Fibroblast of lung (primary cell): ENCODE data around the gene MTR.

Source experiments
- EZH2 ChIP-seq: IDR thresholded peaks from 2 replicates; pipeline ENCODE4 v1.5.1; 2012; ENCODE audit warnings: low read length, control low read depth, mild to moderate bottlenecking; ENCODE audit errors: missing control alignments
- TF ChIP-seq, protein P1 (sequence below), 2 donors: IDR thresholded peaks in 1 of 2; conservative IDR thresholded peaks in 1 of 2; 1 replicate in 1 of 2; 2 replicates in 1 of 2; pipeline ENCODE4 v1.5.1; 2011 to 2012; ENCODE audit warnings: low read length in 2 of 2, control low read depth in 1 of 2, inconsistent platforms in 1 of 2, low read depth in 1 of 2, mild to moderate bottlenecking in 1 of 2

DNA sequence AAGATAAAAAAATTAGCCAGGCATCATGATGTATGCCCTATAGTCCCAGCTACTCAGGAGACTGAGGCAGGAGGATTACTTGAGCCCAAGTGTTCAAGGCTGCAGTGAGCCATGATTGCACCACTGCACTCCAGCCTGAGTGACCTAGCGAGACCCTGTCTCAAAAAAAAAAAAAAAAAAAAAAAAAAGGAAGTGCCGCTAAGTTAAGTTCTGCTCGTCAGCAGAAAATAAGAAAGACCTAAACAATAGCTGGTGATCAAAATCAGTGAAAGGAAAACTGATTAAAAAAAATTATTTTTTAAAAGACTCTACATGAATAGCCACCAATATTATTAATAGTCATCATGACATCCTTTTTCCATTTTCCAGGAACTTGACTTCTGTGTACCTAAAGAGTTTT, 44.2 kb upstream of the MTR start:
- TF ChIP-seq, protein P1, sequence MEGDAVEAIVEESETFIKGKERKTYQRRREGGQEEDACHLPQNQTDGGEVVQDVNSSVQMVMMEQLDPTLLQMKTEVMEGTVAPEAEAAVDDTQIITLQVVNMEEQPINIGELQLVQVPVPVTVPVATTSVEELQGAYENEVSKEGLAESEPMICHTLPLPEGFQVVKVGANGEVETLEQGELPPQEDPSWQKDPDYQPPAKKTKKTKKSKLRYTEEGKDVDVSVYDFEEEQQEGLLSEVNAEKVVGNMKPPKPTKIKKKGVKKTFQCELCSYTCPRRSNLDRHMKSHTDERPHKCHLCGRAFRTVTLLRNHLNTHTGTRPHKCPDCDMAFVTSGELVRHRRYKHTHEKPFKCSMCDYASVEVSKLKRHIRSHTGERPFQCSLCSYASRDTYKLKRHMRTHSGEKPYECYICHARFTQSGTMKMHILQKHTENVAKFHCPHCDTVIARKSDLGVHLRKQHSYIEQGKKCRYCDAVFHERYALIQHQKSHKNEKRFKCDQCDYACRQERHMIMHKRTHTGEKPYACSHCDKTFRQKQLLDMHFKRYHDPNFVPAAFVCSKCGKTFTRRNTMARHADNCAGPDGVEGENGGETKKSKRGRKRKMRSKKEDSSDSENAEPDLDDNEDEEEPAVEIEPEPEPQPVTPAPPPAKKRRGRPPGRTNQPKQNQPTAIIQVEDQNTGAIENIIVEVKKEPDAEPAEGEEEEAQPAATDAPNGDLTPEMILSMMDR (conservative IDR thresholded peaks at IDR 0.05 in 1 of 2, IDR thresholded peaks at IDR 0.05 in 1 of 2; ENCODE audit: low read depth in 1 of 2, low read length in 2 of 2): no peak
- TF ChIP-seq EZH2: no peak
